RCC 7860 (cell line): ENCODE data around the gene ESM1.
"Not testable (repeated sequence)": the region's sequence is repeated elsewhere in the genome, so short reads cannot be mapped to it uniquely, and the experiment has no call there.

ENCODE experiments used
- DNase-seq: peaks from one replicate; pipeline ENCODE4 v3.0.0-alpha.2; 2015; ENCODE audit warnings: low spot score
- FAIRE-seq: peaks from 2 replicates; lab custom pipeline; 2012; peaks lifted over from hg19 to GRCh38; lab: Jason Lieb, UNC

Gene ESM1

GRCh38 chr5:54985301-54986268, at the start of gene ESM1:
Gene ESM1 (minus strand): TSS chr5:54985593. CDS start chr5:54985517, 76 bp downstream.
- no peak for FAIRE-seq
- no peak for DNase-seq

- no peak for DNase-seq
- FAIRE-seq, result no peak
Measured at GRCh38 chr5:55033568-55033967, 48.2 kb upstream of the ESM1 start.

GRCh38 chr5:55031492-55031891, 46.1 kb upstream of the ESM1 start:
- DNase-seq (no peak), FAIRE-seq (no peak)

GRCh38 chr5:55030676-55031369, 45.4 kb upstream of the ESM1 start:
- FAIRE-seq (no peak), DNase-seq (no peak)

GRCh38 chr5:55030220-55030619, 44.8 kb upstream of the ESM1 start:
- no peak for FAIRE-seq
- DNase-seq, result no peak

GRCh38 chr5:55027595-55027994, 42.2 kb upstream of the ESM1 start:
- no peak for DNase-seq
- FAIRE-seq, result no peak

GRCh38 chr5:55022450-55022849, 37.1 kb upstream of the ESM1 start:
- FAIRE-seq (no peak), DNase-seq (no peak)

- FAIRE-seq (no peak), DNase-seq (no peak)
Measured at GRCh38 chr5:55021821-55022220, 36.4 kb upstream of the ESM1 start.

- DNase-seq (no peak), FAIRE-seq (no peak)
Measured at GRCh38 chr5:55021410-55021809, 36.0 kb upstream of the ESM1 start.

- not testable (repeated sequence) for FAIRE-seq, DNase-seq
Measured at GRCh38 chr5:55010149-55010548, 24.8 kb upstream of the ESM1 start.

GRCh38 chr5:55004729-55005128, 19.3 kb upstream of the ESM1 start:
- DNase-seq (no peak), FAIRE-seq (no peak)

GRCh38 chr5:55003432-55004065, 18.2 kb upstream of the ESM1 start:
- DNase-seq (no peak), FAIRE-seq (no peak)

- DNase-seq, FAIRE-seq: not testable (repeated sequence)
Measured at GRCh38 chr5:55002166-55002565, 16.8 kb upstream of the ESM1 start.

GRCh38 chr5:54997081-54997480, 11.7 kb upstream of the ESM1 start:
- FAIRE-seq (no peak), DNase-seq (no peak)

GRCh38 chr5:54996466-54996865, 11.1 kb upstream of the ESM1 start:
- no peak for FAIRE-seq
- DNase-seq, result no peak

GRCh38 chr5:54995168-54995567, 9.8 kb upstream of the ESM1 start:
- FAIRE-seq, result no peak
- DNase-seq, result no peak

GRCh38 chr5:54994628-54995027, 9.2 kb upstream of the ESM1 start:
- no peak for FAIRE-seq
- DNase-seq, result no peak

GRCh38 chr5:54993318-54993717, 7.9 kb upstream of the ESM1 start:
- FAIRE-seq (no peak), DNase-seq (no peak)

GRCh38 chr5:54991416-54991815, 6.0 kb upstream of the ESM1 start:
- no peak for DNase-seq
- no peak for FAIRE-seq

GRCh38 chr5:54990841-54991258, 5.5 kb upstream of the ESM1 start:
- FAIRE-seq (no peak), DNase-seq (no peak)

GRCh38 chr5:54988817-54989216, 3.4 kb upstream of the ESM1 start:
- DNase-seq (no peak), FAIRE-seq (no peak)
